Colonic mucosa (tissue), 4 donors: ENCODE data around the gene ENPP6. TPM values are rescaled to one million over a fixed set of nuclear protein-coding genes. Genes with fewer than 3 reads are reported as not detected.
"Not testable (repeated sequence)": the region's sequence is repeated elsewhere in the genome, so short reads cannot be mapped to it uniquely, and the experiment has no call there.

Experiments
- DNase-seq: peaks from one replicate; pipeline ENCODE4 v3.0.0-alpha.2; 2020
- H3K27ac ChIP-seq: fragments of 200-600 bp; one replicate; pipeline ENCODE4 v1.8.0; 2021
- H3K27me3 ChIP-seq: fragments of 200-600 bp; one replicate; pipeline ENCODE4 v1.8.0; 2021
- H3K36me3 ChIP-seq: fragments of 200-600 bp; one replicate; pipeline ENCODE4 v1.8.0; 2021
- H3K4me1 ChIP-seq: fragments of 200-600 bp; one replicate; pipeline ENCODE4 v1.8.0; 2021; ENCODE audit warnings: mild to moderate bottlenecking
- H3K4me3 ChIP-seq: fragments of 200-600 bp; one replicate; pipeline ENCODE4 v1.8.0; 2021
- H3K9ac ChIP-seq, 2 donors: one replicate each; pipeline ENCODE4 v1.7.0; 2013; ENCODE audit warnings: control low read depth in 2 of 2, low read depth in 2 of 2, low read length in 2 of 2
- H3K9me3 ChIP-seq: fragments of 200-600 bp; one replicate; pipeline ENCODE4 v1.8.0; 2021
- CTCF ChIP-seq: fragments of 200-600 bp; IDR thresholded peaks from one replicate; pipeline ENCODE4 v1.8.0; 2022; ENCODE audit warnings: antibody characterized with exemption, mild to moderate bottlenecking
- intact Hi-C: fragments of 100-400 bp; cut with DNase I; formaldehyde crosslinking; loops from one replicate; pipeline ENCODE4 v1.14.1; 2022
- total RNA-seq, 2 donors: library from RNA; stranded (reverse); fragmentation: NEBNext Ultra II Directional in 1 of 2; extraction: Animal tissue kit (Norgen Biotek cat#: 25700) in 1 of 2; gene quantifications; one replicate each; pipeline ENCODE4 v1.2.1, GENCODE V29; 2021
- donor health status: healthy.
- donor health status: DM: no; HTN: no; CAD: no.
- donor health status: DM: no; HTN: no; CAD: no.

The ENPP6 gene
- total RNA-seq, 2 donors from 2014 or later = 0.27 to 0.53 TPM

GRCh38 chr4:184147858-184148737, 69.6 kb downstream of the ENPP6 start:
- Histone ChIP-seq H3K9me3 (no peaks in the 10 kb centered on the region), H3K27ac (no peak overlapping the region), H3K4me1 (no peaks in the 10 kb centered on the region), H3K4me3 (no peak overlapping the region), H3K27me3 (no peaks in the 10 kb centered on the region), H3K9ac (no peak overlapping the region), H3K36me3 (no peaks in the 10 kb centered on the region)
- no peak for DNase-seq
- TF ChIP-seq CTCF = no peak
- intact Hi-C loops = no loop called here

DNA sequence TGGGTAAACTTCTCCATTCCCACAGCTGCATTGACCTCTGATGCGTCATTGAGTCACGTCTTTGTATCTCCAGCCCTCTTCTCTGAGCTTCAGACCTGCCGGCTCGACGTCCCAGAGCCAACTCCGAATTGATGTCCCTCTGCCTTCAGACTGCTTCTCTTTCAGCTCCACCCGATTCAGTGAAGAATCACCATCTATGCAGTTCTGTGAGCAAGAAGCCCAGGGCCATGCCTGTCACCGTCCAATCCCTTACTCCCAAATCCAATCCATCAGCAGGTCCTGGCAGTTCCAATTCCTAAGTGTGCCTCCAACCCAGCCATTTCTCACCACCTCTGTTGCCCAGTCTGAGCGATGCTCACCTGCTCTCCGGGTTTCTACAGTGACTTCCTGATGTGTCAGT, 70.7 kb downstream of the ENPP6 start:
- intact Hi-C loops = no loop called here
- Histone ChIP-seq H3K9me3 (no peaks in the 10 kb centered on the region), H3K4me3 (no peak overlapping the region), H3K36me3 (no peaks in the 10 kb centered on the region), H3K4me1 (no peaks in the 10 kb centered on the region), H3K27me3 (no peaks in the 10 kb centered on the region), H3K9ac (no peak overlapping the region), H3K27ac (no peak overlapping the region)
- DNase-seq = no peak
- TF ChIP-seq CTCF = no peak

- DNase-seq = no peak
These were observed 72.1 kb downstream of the ENPP6 start for GRCh38 chr4:184145596-184145995.

DNA sequence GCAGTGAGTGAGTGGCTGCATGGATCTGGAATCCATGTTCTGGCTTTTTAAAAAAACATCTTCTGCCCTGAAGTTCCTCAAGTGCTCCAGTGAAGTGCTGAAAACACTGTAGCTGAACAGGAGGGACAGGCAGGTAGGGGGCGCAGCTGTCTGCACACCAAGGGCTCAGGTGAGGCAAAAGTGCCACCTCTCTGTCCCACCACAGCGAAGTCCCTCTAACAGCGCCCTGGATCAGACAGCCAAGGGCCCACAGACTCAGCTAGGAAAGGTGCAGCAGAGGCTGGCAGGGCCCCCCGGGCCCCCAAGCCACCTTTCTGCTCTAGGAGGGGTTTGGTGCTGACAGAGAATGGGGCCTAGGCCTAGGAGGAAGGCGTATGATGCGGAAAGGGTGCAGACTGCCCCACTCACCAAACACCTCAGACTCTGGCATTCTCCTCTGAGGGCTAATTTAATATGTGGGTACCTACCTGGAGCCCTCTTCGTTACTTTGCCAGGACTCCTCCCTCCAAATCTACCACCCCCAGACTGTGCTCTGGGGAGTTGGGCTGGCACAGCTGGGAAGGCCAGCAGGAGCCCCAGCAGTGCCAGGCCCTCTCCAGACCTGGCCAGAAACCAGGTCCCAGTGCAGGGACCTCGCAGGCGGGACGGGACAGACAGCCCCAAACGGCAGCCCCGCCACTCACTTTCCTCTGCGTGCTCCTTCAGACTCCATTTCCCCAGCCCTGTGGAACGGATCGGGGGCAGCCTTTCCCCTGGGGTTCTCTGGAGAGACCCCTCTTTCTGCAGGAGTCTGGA, 73.7 kb downstream of the ENPP6 start:
- Histone ChIP-seq H3K9me3 (no peaks in the 10 kb centered on the region), H3K27me3 (no peaks in the 10 kb centered on the region), H3K27ac (no peak overlapping the region), H3K4me3 (no peak overlapping the region), H3K36me3 (no peaks in the 10 kb centered on the region), H3K4me1 (no peaks in the 10 kb centered on the region), H3K9ac (no peak overlapping the region)
- no peak for TF ChIP-seq CTCF
- no peak for DNase-seq
- intact Hi-C loops = no loop called here

More at GRCh38 chr4:184145596-184145995, 72.1 kb downstream of the ENPP6 start:
- no peaks in the 10 kb centered on the region for H3K9me3 ChIP-seq
- no peak for TF ChIP-seq CTCF
- no peaks in the 10 kb centered on the region for H3K27me3 ChIP-seq
- no peak overlapping the region for H3K27ac ChIP-seq
- intact Hi-C loops = no loop called here
- H3K9ac ChIP-seq = no peak overlapping the region
- no peaks in the 10 kb centered on the region for H3K4me1 ChIP-seq
- no peaks in the 10 kb centered on the region for H3K36me3 ChIP-seq
- H3K4me3 ChIP-seq = no peak overlapping the region

- no peak overlapping the region for H3K9ac ChIP-seq
- no peak for TF ChIP-seq CTCF
- H3K4me3 ChIP-seq = no peak overlapping the region
- H3K27me3 ChIP-seq = no peaks in the 10 kb centered on the region
- H3K27ac ChIP-seq = no peak overlapping the region
- intact Hi-C loops = no loop called here
- H3K9me3 ChIP-seq = no peaks in the 10 kb centered on the region
- no peaks in the 10 kb centered on the region for H3K4me1 ChIP-seq
- no peak for DNase-seq
- H3K36me3 ChIP-seq = no peaks in the 10 kb centered on the region
These were observed 75.3 kb downstream of the ENPP6 start for GRCh38 chr4:184142121-184143000.

DNA sequence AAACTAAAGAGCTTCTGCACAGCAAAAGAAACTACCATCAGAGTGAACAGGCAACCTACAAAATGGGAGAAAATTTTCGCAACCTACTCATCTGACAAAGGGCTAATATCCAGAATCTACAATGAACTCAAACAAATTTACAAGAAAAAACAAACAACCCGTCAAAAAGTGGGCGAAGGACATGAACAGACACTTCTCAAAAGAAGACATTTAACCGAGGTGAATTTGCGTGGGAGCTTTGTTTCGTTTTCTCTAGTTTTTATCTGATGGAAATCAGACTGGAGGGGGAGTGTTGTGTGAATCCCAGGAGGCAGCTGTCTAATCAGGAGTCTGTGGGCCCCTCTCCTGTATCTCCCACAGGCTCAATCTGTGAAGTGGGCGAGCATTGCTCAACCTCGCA, 76.8 kb downstream of the ENPP6 start:
- H3K27ac ChIP-seq, H3K9ac ChIP-seq, H3K27me3 ChIP-seq, H3K36me3 ChIP-seq, DNase-seq, intact Hi-C loops, H3K9me3 ChIP-seq, H3K4me3 ChIP-seq, H3K4me1 ChIP-seq: not testable (repeated sequence)
